Thoracic aorta (tissue), 2 donors: ENCODE measurements around the gene PRKAR1A. TPM values are rescaled to one million over a fixed set of nuclear protein-coding genes. Genes with fewer than 3 reads are reported as not detected.

ENCODE experiments used
- ATAC-seq: fragments of 150-250 bp; one replicate; pipeline ENCODE4 v1.8.0; 2017; ENCODE audit warnings: low read depth; ENCODE audit not compliant: insufficient number of reproducible peaks, low FRiP score
- DNase-seq: peaks from one replicate; pipeline ENCODE4 v3.0.0-alpha.2; 2020; ENCODE audit warnings: low spot score
- H3K27ac ChIP-seq, 2 donors: fragments of 200-600 bp; sonication (generic); 1 replicate in 1 of 2; 2 replicates in 1 of 2; pipeline ENCODE4 v1.5.1; 2016; ENCODE audit warnings: mild to moderate bottlenecking in 2 of 2, moderate library complexity in 2 of 2
- H3K27me3 ChIP-seq: fragments of 200-600 bp; sonication (generic); replicated peaks from 2 replicates; pipeline ENCODE4 v1.6.0; 2016; ENCODE audit warnings: mild to moderate bottlenecking; ENCODE audit not compliant: insufficient read depth
- H3K36me3 ChIP-seq: fragments of 200-600 bp; sonication (generic); one replicate; pipeline ENCODE4 v1.5.1; 2016
- H3K4me1 ChIP-seq, 2 donors: fragments of 200-600 bp; sonication (generic); 1 replicate in 1 of 2; 2 replicates in 1 of 2; pipeline versions ENCODE4 v1.5.1 to v1.6.0; 2016; ENCODE audit warnings: low read depth in 2 of 2, mild to moderate bottlenecking in 1 of 2; ENCODE audit not compliant: control insufficient read depth in 1 of 2
- H3K4me3 ChIP-seq: fragments of 200-600 bp; sonication (generic); 2 replicates; pipeline ENCODE4 v1.5.1; 2016; ENCODE audit warnings: mild to moderate bottlenecking
- H3K9me3 ChIP-seq: fragments of 200-600 bp; sonication (generic); 2 replicates; pipeline ENCODE4 v1.5.1; 2016
- total RNA-seq, 2 donors: library from RNA; depleted of rRNA; stranded (reverse); fragments of >200 nt; gene quantifications; one replicate each; pipeline versions ENCODE4 v1.1.0 to v1.2.3, GENCODE V29; 2016
- TF ChIP-seq, protein P1 (sequence below): fragments of 200-600 bp; sonication (generic); IDR thresholded peaks from one replicate; pipeline ENCODE4 v1.5.1; 2019; ENCODE audit warnings: antibody characterized with exemption

The PRKAR1A gene
- total RNA-seq, 2 donors from 2014 or later = 345 to 412 TPM

GRCh38 chr17:68505951-68506350 is 6.3 kb upstream of the PRKAR1A start:
- Histone ChIP-seq H3K36me3 (no peaks in the 10 kb centered on the region), H3K27ac (no peak overlapping the region), H3K9me3 (no peaks in the 10 kb centered on the region), H3K4me1 (no peaks in the 10 kb centered on the region), H3K27me3 (no peaks in the 10 kb centered on the region), H3K4me3 (no peak overlapping the region)
- no peak for DNase-seq
- ATAC-seq = no peak
- TF ChIP-seq, protein P1, sequence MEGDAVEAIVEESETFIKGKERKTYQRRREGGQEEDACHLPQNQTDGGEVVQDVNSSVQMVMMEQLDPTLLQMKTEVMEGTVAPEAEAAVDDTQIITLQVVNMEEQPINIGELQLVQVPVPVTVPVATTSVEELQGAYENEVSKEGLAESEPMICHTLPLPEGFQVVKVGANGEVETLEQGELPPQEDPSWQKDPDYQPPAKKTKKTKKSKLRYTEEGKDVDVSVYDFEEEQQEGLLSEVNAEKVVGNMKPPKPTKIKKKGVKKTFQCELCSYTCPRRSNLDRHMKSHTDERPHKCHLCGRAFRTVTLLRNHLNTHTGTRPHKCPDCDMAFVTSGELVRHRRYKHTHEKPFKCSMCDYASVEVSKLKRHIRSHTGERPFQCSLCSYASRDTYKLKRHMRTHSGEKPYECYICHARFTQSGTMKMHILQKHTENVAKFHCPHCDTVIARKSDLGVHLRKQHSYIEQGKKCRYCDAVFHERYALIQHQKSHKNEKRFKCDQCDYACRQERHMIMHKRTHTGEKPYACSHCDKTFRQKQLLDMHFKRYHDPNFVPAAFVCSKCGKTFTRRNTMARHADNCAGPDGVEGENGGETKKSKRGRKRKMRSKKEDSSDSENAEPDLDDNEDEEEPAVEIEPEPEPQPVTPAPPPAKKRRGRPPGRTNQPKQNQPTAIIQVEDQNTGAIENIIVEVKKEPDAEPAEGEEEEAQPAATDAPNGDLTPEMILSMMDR = no peak

GRCh38 chr17:68507576-68507975 is 4.7 kb upstream of the PRKAR1A start:
- H3K27me3 ChIP-seq = no peaks in the 10 kb centered on the region
- no peaks in the 10 kb centered on the region for H3K4me1 ChIP-seq
- no peak for DNase-seq
- no peak for ATAC-seq
- H3K36me3 ChIP-seq = no peaks in the 10 kb centered on the region
- H3K4me3 ChIP-seq = no peak overlapping the region
- no peak overlapping the region for H3K27ac ChIP-seq
- TF ChIP-seq, protein P1 = no peak
- H3K9me3 ChIP-seq = no peaks in the 10 kb centered on the region

DNA sequence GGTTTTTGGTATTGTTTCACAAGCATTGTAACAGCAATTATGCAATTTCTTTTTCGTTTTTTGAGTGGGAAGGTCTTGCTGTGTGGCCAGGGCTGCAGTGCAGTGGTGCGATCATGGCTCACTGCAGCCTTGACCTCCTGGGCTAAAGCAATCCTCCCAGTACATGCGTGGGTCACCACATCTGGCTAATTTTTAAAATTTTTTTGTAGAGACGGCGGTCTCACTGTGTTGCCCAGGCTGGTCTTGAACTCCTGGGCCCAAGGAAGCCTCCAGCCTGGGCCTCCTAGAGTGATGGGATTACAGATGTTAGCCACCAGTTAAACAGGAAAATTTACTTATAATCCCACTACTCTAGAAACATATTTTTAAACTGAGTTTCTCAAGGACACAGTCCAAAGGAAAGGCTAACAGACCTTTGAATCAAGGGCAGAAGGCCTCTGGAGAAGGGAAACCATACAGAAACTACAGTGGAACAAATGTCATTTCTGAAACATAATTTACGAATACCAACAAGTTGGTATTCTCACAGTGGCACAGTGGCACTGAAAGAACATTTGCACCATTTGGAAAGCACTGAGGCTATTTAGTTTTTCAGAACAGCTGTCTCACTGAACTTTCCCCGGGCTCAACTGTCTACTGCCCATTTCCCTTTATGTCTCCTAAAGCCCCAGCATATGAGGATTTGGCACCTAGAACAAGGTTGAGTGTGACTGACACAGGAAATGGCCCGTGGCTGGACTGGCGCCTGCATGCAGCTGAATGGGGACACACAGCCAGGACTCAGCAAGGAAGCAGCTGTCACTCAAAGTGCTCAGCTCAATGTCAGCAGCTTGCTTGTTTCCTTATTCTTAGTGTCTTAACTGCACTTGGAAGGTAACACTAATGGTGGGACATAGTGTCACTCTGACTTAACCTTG is 2.8 kb upstream of the PRKAR1A start:
- DNase-seq = no peak
- Histone ChIP-seq H3K9me3 (no peaks in the 10 kb centered on the region), H3K4me3 (no peak overlapping the region), H3K27ac (no peak overlapping the region), H3K36me3 (no peaks in the 10 kb centered on the region), H3K27me3 (no peaks in the 10 kb centered on the region), H3K4me1 (peaks cover 6 to 9% of the 10 kb centered on the region in 2 donors)
- TF ChIP-seq, protein P1 = no peak
- ATAC-seq = no peak

DNA sequence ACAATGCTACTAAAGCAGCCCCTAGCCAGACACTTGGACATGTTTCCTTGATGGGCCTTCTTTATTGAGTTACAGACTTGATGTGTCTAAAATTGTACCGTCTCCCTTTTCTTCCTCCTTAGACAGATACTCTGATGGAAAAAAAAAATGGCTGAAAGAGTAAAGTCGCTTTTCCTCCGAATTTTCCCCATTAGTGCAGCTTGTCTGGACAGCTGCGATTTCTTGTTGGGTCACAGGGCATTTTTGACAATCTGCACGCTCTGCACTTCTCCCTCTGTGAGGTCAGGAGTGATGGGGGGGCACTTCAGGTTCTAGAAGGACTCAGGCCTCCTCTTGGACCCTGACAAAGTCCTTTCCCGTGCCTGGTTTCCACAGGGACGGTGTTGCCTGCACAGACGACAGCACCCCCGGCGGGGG is 968 bp upstream of the PRKAR1A start:
- H3K4me3 ChIP-seq = peak overlapping the region; percentile 98
- ATAC-seq = peak; percentile 4
- TF ChIP-seq, protein P1 = no peak
- H3K4me1 ChIP-seq = peaks cover 18 to 27% of the 10 kb centered on the region in 2 donors
- H3K36me3 ChIP-seq = no peaks in the 10 kb centered on the region
- no peaks in the 10 kb centered on the region for H3K9me3 ChIP-seq
- peak overlapping the region; percentile 95 to 99 for H3K27ac ChIP-seq
- no peak for DNase-seq
- H3K27me3 ChIP-seq = no peaks in the 10 kb centered on the region

- ATAC-seq = peak; percentile 73
- Histone ChIP-seq H3K4me1 (peaks cover 18 to 27% of the 10 kb centered on the region in 2 donors), H3K27me3 (no peaks in the 10 kb centered on the region), H3K9me3 (no peaks in the 10 kb centered on the region), H3K27ac (peak overlapping the region; percentile 95 to 99), H3K36me3 (no peaks in the 10 kb centered on the region), H3K4me3 (peak overlapping the region; percentile 98)
- DNase-seq = no peak
- TF ChIP-seq, protein P1 = no peak
Measured at GRCh38 chr17:68511671-68512246, 471 bp upstream of the PRKAR1A start.
